ENCODE measurements around the gene ABITRAM. TPM values are rescaled to one million over a fixed set of nuclear protein-coding genes. Genes with fewer than 3 reads are reported as not detected.
"Not testable (repeated sequence)": the region's sequence is repeated elsewhere in the genome, so short reads cannot be mapped to it uniquely, and the experiment has no call there.

ABITRAM gene
- total RNA-seq (10 to 100 TPM in 2 of 7 donors, 1 to 10 TPM in 5; 6.8 to 15.1 (median 8.4) TPM), polyA plus RNA-seq (10 to 100 TPM in 1 of 2 donors, 1 to 10 TPM in 1; 7.5 to 14.3 TPM)
- long read RNA-seq, donor 1, transcript FAM206A-201 (6 exons, 2,134 nt) = major isoform, 18 of 25 reads
- long read RNA-seq, donor 1, partial matches to known transcripts = 0 of 25 reads
- long read RNA-seq, donor 1, other reads (novel, unspliced or antisense) = 5 of 25 reads
- long read RNA-seq, donor 2, transcript FAM206A-201 (6 exons, 2,134 nt) = major isoform, 10 of 391 reads
- long read RNA-seq, donor 2, partial matches to known transcripts = 342 of 391 reads
- long read RNA-seq, donor 2, other reads (novel, unspliced or antisense) = 38 of 391 reads
- long read RNA-seq, donor 3, transcript FAM206A-201 (6 exons, 2,134 nt) = major isoform, 24 of 30 reads
- long read RNA-seq, donor 3, partial matches to known transcripts = 1 of 30 reads
- long read RNA-seq, donor 3, other reads (novel, unspliced or antisense) = 5 of 30 reads

- 1% methylated on average over 40 to 47 of the region's 47 CpGs for WGBS, 3 donors
- H3K4me1 ChIP-seq (ENCODE audit: insufficient read depth) = peaks cover 5% of the 10 kb centered on the region
- intact Hi-C loops (cut with DNase I) = loop anchor here in 1 of 4 donors (1.0 kb wide), 1 partner anchor 79 kb away; the partner anchor contains the start of gene CTNNAL1
- no peaks in the 10 kb centered on the region for H3K27me3 ChIP-seq
- H3K9me3 ChIP-seq = no peaks in the 10 kb centered on the region
- peak within 1 kb of the TSS; percentile 44 for H3K4me3 ChIP-seq
- peak within 1 kb of the TSS; percentile 69 to 87 for H3K27ac ChIP-seq
- H3K36me3 ChIP-seq = no peaks in the 10 kb centered on the region
- TF ChIP-seq EP300 (IDR thresholded peaks at IDR 0.05) (no peak), POLR2A (IDR thresholded peaks at IDR 0.05) (peak; percentile 6), CTCF (IDR thresholded peaks at IDR 0.05) (no peak)
- DNase-seq = peak; percentile 70 to 85 (median 77)
These were observed at the start of gene ABITRAM for GRCh38 chr9:108934323-108934893. ABITRAM (plus strand) TSS chr9:108934400; CDS start chr9:108934487, 87 bp downstream.

- intact Hi-C loops (cut with DNase I) = no loop called here
- Histone ChIP-seq H3K27ac (peak overlapping the region; percentile 30 to 85), H3K9me3 (no peaks in the 10 kb centered on the region), H3K4me3 (no peak overlapping the region), H3K36me3 (no peaks in the 10 kb centered on the region), H3K27me3 (no peaks in the 10 kb centered on the region), H3K4me1 (ENCODE audit: insufficient read depth) (peaks cover 5% of the 10 kb centered on the region)
- 88 to 93% (median 88%) methylated on average over 3 of the region's 3 CpGs for WGBS, 3 donors
- DNase-seq = no peak
- TF ChIP-seq EP300 (IDR thresholded peaks at IDR 0.05) = no peak
- TF ChIP-seq CTCF (IDR thresholded peaks at IDR 0.05) = no peak
- TF ChIP-seq POLR2A (IDR thresholded peaks at IDR 0.05) = no peak
These were observed 49.5 kb upstream of the ABITRAM start for GRCh38 chr9:108884701-108885100.

GRCh38 chr9:108885643-108886348 lies 48.4 kb upstream of the ABITRAM start:
- Histone ChIP-seq H3K4me3 (no peak overlapping the region), H3K9me3 (no peaks in the 10 kb centered on the region), H3K27me3 (no peaks in the 10 kb centered on the region), H3K36me3 (no peaks in the 10 kb centered on the region), H3K27ac (peak overlapping the region; percentile 33 to 85), H3K4me1 (ENCODE audit: insufficient read depth) (peaks cover 5% of the 10 kb centered on the region)
- intact Hi-C loops (cut with DNase I) = no loop called here
- DNase-seq = peak; percentile 78 to 91 (median 88)
- WGBS, 3 donors = 6 to 27% (median 10%) methylated on average over 1 of the region's 1 CpG
- TF ChIP-seq POLR2A (IDR thresholded peaks at IDR 0.05) = peak; percentile 18
- TF ChIP-seq CTCF (IDR thresholded peaks at IDR 0.05) = no peak
- peak; percentile 16 for TF ChIP-seq EP300 (IDR thresholded peaks at IDR 0.05)

GRCh38 chr9:108886594-108887271 lies 47.5 kb upstream of the ABITRAM start:
- intact Hi-C loops (cut with DNase I); H3K27me3 ChIP-seq; H3K36me3 ChIP-seq; H3K9me3 ChIP-seq; H3K4me1 ChIP-seq (ENCODE audit: insufficient read depth); H3K4me3 ChIP-seq; DNase-seq: not testable (repeated sequence)
- H3K27ac ChIP-seq = peak overlapping the region in 1 of 2 donors; percentile 80
- 76 to 91% (median 87%) methylated on average over 3 of the region's 3 CpGs for WGBS, 3 donors

All from ovary (tissue), 10 donors.